ENCODE measurements around the gene WDR81.
"Not testable (repeated sequence)": the region's sequence is repeated elsewhere in the genome, so short reads cannot be mapped to it uniquely, and the experiment has no call there.

- TF ChIP-seq CTCF, POLR2A, POLR2AphosphoS5, EP300 (IDR thresholded peaks at IDR 0.05): not testable (repeated sequence)
Observed at GRCh38 chr17:1764705-1765104, 40.2 kb downstream of the WDR81 start.

All from stomach (tissue), 4 donors.